ENCODE measurements around the gene TTLL7. TPM values are rescaled to one million over a fixed set of nuclear protein-coding genes. Genes with fewer than 3 reads are reported as not detected.

TTLL7 gene
- total RNA-seq, 1 experiment from 2014 or later = 20.4 TPM

Other genes starting within 250 kb of the TTLL7 start
- gene PRKACB, start 145.1 kb upstream of the TTLL7 start, total RNA-seq (2014; rRNA removed; shearing (Covaris generic); ENCODE audit: low replicate concordance) = 6.1 and 8.7 TPM in 2 replicates

Data from Caki2 (cell line).